Keratinocyte (primary cell): ENCODE measurements around the gene DNAH8. TPM values are rescaled to one million over a fixed set of nuclear protein-coding genes. Genes with fewer than 3 reads are reported as not detected.

Source experiments
- DNase-seq: peaks from one replicate; pipeline ENCODE4 v3.0.0-alpha.2; 2011; ENCODE audit warnings: low read depth, missing footprints, low spot score
- FAIRE-seq: peaks from 2 replicates; lab custom pipeline; 2011; peaks lifted over from hg19 to GRCh38; lab: Jason Lieb, UNC
- H2AFZ ChIP-seq: 2 replicates; pipeline ENCODE4 v1.6.0; 2012; ENCODE audit warnings: low read length, control low read depth, inconsistent platforms; ENCODE audit not compliant: control insufficient read depth
- H3K27ac ChIP-seq: 2 replicates; pipeline ENCODE4 v1.5.1; 2011; ENCODE audit warnings: low read length; ENCODE audit not compliant: control insufficient read depth, insufficient read depth
- H3K27me3 ChIP-seq: 3 replicates; pipeline ENCODE4 v1.6.0; 2011; ENCODE audit warnings: low read length; ENCODE audit not compliant: control insufficient read depth, insufficient read depth; ENCODE audit errors: extremely low read depth
- H3K36me3 ChIP-seq, 2 experiments: 2 replicates in 1 of 2; 3 replicates in 1 of 2; pipeline ENCODE4 v1.5.1; 2011; ENCODE audit warnings: low read length in 2 of 2, mild to moderate bottlenecking in 1 of 2; ENCODE audit not compliant: control insufficient read depth in 2 of 2, insufficient read depth in 2 of 2; ENCODE audit errors: extremely low read depth in 1 of 2
- H3K4me1 ChIP-seq: 3 replicates; pipeline ENCODE4 v1.5.1; 2011; ENCODE audit warnings: low read length; ENCODE audit not compliant: control insufficient read depth, insufficient read depth; ENCODE audit errors: extremely low read depth
- H3K4me2 ChIP-seq: 3 replicates; pipeline ENCODE4 v1.6.0; 2011; ENCODE audit warnings: low read depth, low read length; ENCODE audit not compliant: control insufficient read depth, insufficient read depth; ENCODE audit errors: extremely low read depth
- H3K4me3 ChIP-seq, 3 experiments: fragments of 200-600 bp in 1 of 3; sonication (generic) in 1 of 3; 2 replicates in 2 of 3; 3 replicates in 1 of 3; pipeline ENCODE4 v1.5.1; 2011 to 2016; ENCODE audit warnings: low read length in 3 of 3, mild to moderate bottlenecking in 3 of 3, control low read depth in 2 of 3, inconsistent platforms in 1 of 3, low read depth in 1 of 3, mixed read lengths in 1 of 3, mixed run types in 1 of 3, moderate library complexity in 1 of 3; ENCODE audit not compliant: control insufficient read depth in 2 of 3, insufficient read depth in 2 of 3; ENCODE audit errors: extremely low read depth in 1 of 3
- H3K79me2 ChIP-seq: 2 replicates; pipeline ENCODE4 v1.6.0; 2012; ENCODE audit warnings: low read length; ENCODE audit not compliant: control insufficient read depth, insufficient read depth
- H3K9ac ChIP-seq: 3 replicates; pipeline ENCODE4 v1.6.0; 2011; ENCODE audit warnings: low read length; ENCODE audit not compliant: control insufficient read depth, insufficient read depth; ENCODE audit errors: extremely low read depth
- H3K9me1 ChIP-seq: 3 replicates; pipeline ENCODE4 v1.6.0; 2011; ENCODE audit warnings: low read length; ENCODE audit not compliant: control insufficient read depth, insufficient read depth; ENCODE audit errors: extremely low read depth
- H3K9me3 ChIP-seq: 2 replicates; pipeline ENCODE4 v1.5.1; 2012; ENCODE audit warnings: low read depth, low read length; ENCODE audit not compliant: control insufficient read depth
- H4K20me1 ChIP-seq: 3 replicates; pipeline ENCODE4 v1.6.0; 2011; ENCODE audit warnings: low read length; ENCODE audit not compliant: control insufficient read depth, insufficient read depth; ENCODE audit errors: extremely low read depth
- EZH2 ChIP-seq: IDR thresholded peaks from one replicate; pipeline ENCODE4 v1.6.1; 2012; ENCODE audit warnings: inconsistent platforms, mild to moderate bottlenecking, low read length, moderate library complexity
- dilution Hi-C: fragments of 300-500 bp; cut with MboI; formaldehyde crosslinking; loops from one replicate; pipeline ENCODE4 v1.7.0; 2020; ENCODE audit warnings: low sequenced_read_pairs; ENCODE audit not compliant: extremely low pct_ligation_motif_present
- polyA plus RNA-seq, 5 experiments: library from polyadenylated mRNA; depleted of rRNA in 3 of 5; stranded (reverse) in 3 of 5; stranded (forward) in 1 of 5; unstranded in 1 of 5; fragments of >200 nt; gene quantifications; 1 replicate in 1 of 5; 2 replicates in 3 of 5; 3 replicates in 1 of 5; pipeline versions ENCODE4 v1.2.1 to v1.2.3, GENCODE V29; 2011 to 2012; ENCODE audit warnings: missing spikeins in 2 of 5, low read depth in 1 of 5, low replicate concordance in 1 of 5
- small RNA-seq, 3 experiments: library from RNA; depleted of rRNA; stranded (forward); fragments of <200 nt; gene quantifications; one replicate each; pipeline ENCODE3, GENCODE V24; 2012; ENCODE audit warnings: low read depth in 3 of 3, low replicate concordance in 1 of 3; ENCODE audit not compliant: insufficient read length in 3 of 3
- TF ChIP-seq, protein P1 (sequence below), 3 experiments: IDR thresholded peaks in 1 of 3; conservative IDR thresholded peaks in 1 of 3; optimal IDR thresholded peaks in 1 of 3; 2 replicates in 2 of 3; 3 replicates in 1 of 3; pipeline versions ENCODE3 to v1.5.1; 2011; ENCODE audit warnings: low read length in 3 of 3, mild to moderate bottlenecking in 3 of 3, moderate library complexity in 2 of 3, control low read depth in 1 of 3, inconsistent platforms in 1 of 3; ENCODE audit not compliant: insufficient read depth in 2 of 3; ENCODE audit errors: extremely low read depth in 1 of 3

The DNAH8 gene
- polyA plus RNA-seq, 1 donor (not counting 4 experiments of a cell fraction or from before 2014, with no cell fraction given) = 0.01 TPM

- Histone ChIP-seq H3K27ac (no peak overlapping the region), H3K27me3 (peaks cover 3% of the 10 kb centered on the region), H3K4me1 (no peaks in the 10 kb centered on the region), H4K20me1 (no peaks in the 10 kb centered on the region), H3K4me3 (no peak overlapping the region), H2AFZ (no peak overlapping the region), H3K9me1 (no peaks in the 10 kb centered on the region), H3K79me2 (no peaks in the 10 kb centered on the region), H3K9me3 (no peaks in the 10 kb centered on the region), H3K9ac (no peak overlapping the region), H3K4me2 (no peak overlapping the region), H3K36me3 (no peaks in the 10 kb centered on the region)
- DNase-seq = no peak
- dilution Hi-C loops = no loop called here
- no peak for FAIRE-seq
- TF ChIP-seq EZH2 = no peak
- TF ChIP-seq, protein P1, sequence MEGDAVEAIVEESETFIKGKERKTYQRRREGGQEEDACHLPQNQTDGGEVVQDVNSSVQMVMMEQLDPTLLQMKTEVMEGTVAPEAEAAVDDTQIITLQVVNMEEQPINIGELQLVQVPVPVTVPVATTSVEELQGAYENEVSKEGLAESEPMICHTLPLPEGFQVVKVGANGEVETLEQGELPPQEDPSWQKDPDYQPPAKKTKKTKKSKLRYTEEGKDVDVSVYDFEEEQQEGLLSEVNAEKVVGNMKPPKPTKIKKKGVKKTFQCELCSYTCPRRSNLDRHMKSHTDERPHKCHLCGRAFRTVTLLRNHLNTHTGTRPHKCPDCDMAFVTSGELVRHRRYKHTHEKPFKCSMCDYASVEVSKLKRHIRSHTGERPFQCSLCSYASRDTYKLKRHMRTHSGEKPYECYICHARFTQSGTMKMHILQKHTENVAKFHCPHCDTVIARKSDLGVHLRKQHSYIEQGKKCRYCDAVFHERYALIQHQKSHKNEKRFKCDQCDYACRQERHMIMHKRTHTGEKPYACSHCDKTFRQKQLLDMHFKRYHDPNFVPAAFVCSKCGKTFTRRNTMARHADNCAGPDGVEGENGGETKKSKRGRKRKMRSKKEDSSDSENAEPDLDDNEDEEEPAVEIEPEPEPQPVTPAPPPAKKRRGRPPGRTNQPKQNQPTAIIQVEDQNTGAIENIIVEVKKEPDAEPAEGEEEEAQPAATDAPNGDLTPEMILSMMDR (optimal IDR thresholded peaks at IDR 0.05 in 1 of 3, IDR thresholded peaks at IDR 0.05 in 1 of 3, conservative IDR thresholded peaks at IDR 0.05 in 1 of 3; ENCODE audit: extremely low read depth in 1 of 3, insufficient read depth in 2 of 3, low read length in 3 of 3) = no peak
Observed at GRCh38 chr6:39079197-39080125, 364.4 kb downstream of the DNAH8 start.

Small RNA genes lying within 50 kb of the gene (small RNA-seq; reads per million reads assigned to genes)
- gene AL034345.1 (0 reads per million in 3 experiments), gene RF00393 (0 reads per million in 3 experiments)

Other genes with a start within 250 kb of the DNAH8 start
- 4.6 to 6.8 TPM (median 6.5 TPM) in 3 replicates for gene BTBD9, start 75.4 kb upstream of the DNAH8 start, polyA plus RNA-seq
- 201 to 301 TPM (median 210 TPM) in 3 replicates for gene GLO1, start 12.2 kb upstream of the DNAH8 start, polyA plus RNA-seq